ENCODE measurements around the gene KRT86. TPM values are rescaled to one million over a fixed set of nuclear protein-coding genes. Genes with fewer than 3 reads are reported as not detected.

The KRT86 gene
- total and polyA plus RNA-seq, 2 of the 8 experiments (the other 6 are each of a cell fraction or from before 2014, with no cell fraction given) = 0.12 TPM; not detected in 1

GRCh38 chr12:52262286-52262685, 12.2 kb upstream of the KRT86 start (continued):
- TF ChIP-seq CTCF (IDR thresholded peaks at IDR 0.05; ENCODE audit: control extremely low read depth in 1 of 3, insufficient read depth in 1 of 3, low read depth in 1 of 3, low read length in 3 of 3) (no peak), CHD7 (IDR thresholded peaks at IDR 0.05; ENCODE audit: insufficient replicate concordance, low read length) (no peak), SP2 (IDR thresholded peaks at IDR 0.05; ENCODE audit: low read length) (no peak), POLR2A (IDR thresholded peaks at IDR 0.05; ENCODE audit: control extremely low read depth in 1 of 2, low read depth in 2 of 2, low read length in 2 of 2) (no peak)
- TF ChIP-seq, protein P1, sequence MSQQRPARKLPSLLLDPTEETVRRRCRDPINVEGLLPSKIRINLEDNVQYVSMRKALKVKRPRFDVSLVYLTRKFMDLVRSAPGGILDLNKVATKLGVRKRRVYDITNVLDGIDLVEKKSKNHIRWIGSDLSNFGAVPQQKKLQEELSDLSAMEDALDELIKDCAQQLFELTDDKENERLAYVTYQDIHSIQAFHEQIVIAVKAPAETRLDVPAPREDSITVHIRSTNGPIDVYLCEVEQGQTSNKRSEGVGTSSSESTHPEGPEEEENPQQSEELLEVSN (IDR thresholded peaks at IDR 0.05) = no peak
